NCI-H1048 (cell line): ENCODE measurements around the gene PRAMEF33.
"Not testable (repeated sequence)": the region's sequence is repeated elsewhere in the genome, so short reads cannot be mapped to it uniquely, and the experiment has no call there.

Experiments used
- DNase-seq: peaks from one replicate; lab custom pipeline; 2025; lab: John Stamatoyannopoulos, UW

PRAMEF33 gene

GRCh38 chr1:13303239-13303638 lies at the start of gene PRAMEF33:
PRAMEF33 (plus strand) TSS chr1:13303539; CDS start chr1:13305955, 2,416 bp downstream.
- DNase-seq: not testable (repeated sequence)

GRCh38 chr1:13253898-13254297 lies 49.4 kb upstream of the PRAMEF33 start, which contains the start of gene PRAMEF5:
PRAMEF5 (plus strand) TSS chr1:13254198; CDS start chr1:13259269, 5,071 bp downstream.
- DNase-seq: not testable (repeated sequence)

GRCh38 chr1:13265124-13265523 lies 38.2 kb upstream of the PRAMEF33 start:
- not testable (repeated sequence) for DNase-seq

- not testable (repeated sequence) for DNase-seq
Observed at GRCh38 chr1:13277016-13277415, 26.3 kb upstream of the PRAMEF33 start.

- not testable (repeated sequence) for DNase-seq
Observed at GRCh38 chr1:13279617-13280016, 23.7 kb upstream of the PRAMEF33 start.

- not testable (repeated sequence) for DNase-seq
Observed at GRCh38 chr1:13285037-13285436, 18.3 kb upstream of the PRAMEF33 start, which contains the start of gene PRAMEF8. PRAMEF8 (minus strand) TSS chr1:13285137; CDS start chr1:13284091, 1,046 bp downstream.

GRCh38 chr1:13289030-13289429 lies 14.3 kb upstream of the PRAMEF33 start:
- DNase-seq: not testable (repeated sequence)

GRCh38 chr1:13297216-13297931 lies 6.0 kb upstream of the PRAMEF33 start:
- DNase-seq: not testable (repeated sequence)

- DNase-seq: not testable (repeated sequence)
Observed at GRCh38 chr1:13298699-13299098, 4.6 kb upstream of the PRAMEF33 start.

GRCh38 chr1:13302197-13302596 lies 1.1 kb upstream of the PRAMEF33 start:
- not testable (repeated sequence) for DNase-seq

- DNase-seq: not testable (repeated sequence)
Observed at GRCh38 chr1:13315281-13315680, 11.9 kb downstream of the PRAMEF33 start, which contains the start of gene PRAMEF15. PRAMEF15 (plus strand) TSS chr1:13315581; CDS start chr1:13318408, 2,827 bp downstream.

- not testable (repeated sequence) for DNase-seq
Observed at GRCh38 chr1:13342496-13342895, 39.2 kb downstream of the PRAMEF33 start.

- not testable (repeated sequence) for DNase-seq
Observed at GRCh38 chr1:13347034-13347433, 43.7 kb downstream of the PRAMEF33 start, which contains the start of gene PRAMEF14. PRAMEF14 (minus strand) TSS chr1:13347134; CDS start chr1:13345314, 1,820 bp downstream.

GRCh38 chr1:13353476-13353875 lies 50.1 kb downstream of the PRAMEF33 start:
- not testable (repeated sequence) for DNase-seq

- not testable (repeated sequence) for DNase-seq
Observed at GRCh38 chr1:13354475-13354874, 51.1 kb downstream of the PRAMEF33 start.

GRCh38 chr1:13356774-13357173 lies 53.4 kb downstream of the PRAMEF33 start:
- DNase-seq: not testable (repeated sequence)
